HG03175 (cell line): ENCODE results near the gene RAI1.

Experiments
- ATAC-seq: cut with Tn5 transposase; IDR thresholded peaks from one replicate; pipeline ENCODE4 v1.9.1; 2021; ENCODE audit warnings: mild to moderate bottlenecking, moderate library complexity; ENCODE audit not compliant: unreplicated experiment

The RAI1 gene

GRCh38 chr17:17745476-17746455, 64.5 kb downstream of the RAI1 start:
- no peak for ATAC-seq

DNA sequence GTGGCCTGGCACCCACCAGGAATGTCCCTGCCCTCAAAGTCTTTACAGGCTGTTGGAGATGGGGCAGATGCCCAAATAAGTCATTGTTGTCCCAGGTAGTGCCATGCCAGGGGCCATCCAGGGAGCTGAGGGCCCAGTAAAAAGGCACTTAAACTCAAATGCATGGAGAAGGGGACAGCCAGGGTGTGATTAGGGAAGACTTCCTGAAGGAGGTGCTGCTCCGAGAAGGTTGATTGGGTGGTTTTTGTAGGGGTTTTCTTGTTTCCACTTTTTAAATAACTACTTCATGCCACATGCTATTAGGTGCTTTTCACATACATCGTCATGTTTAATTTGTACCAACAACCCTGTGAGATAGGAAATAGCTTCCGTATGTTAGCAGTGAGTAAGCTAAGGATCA, 66.9 kb downstream of the RAI1 start:
- ATAC-seq = no peak

- no peak for ATAC-seq
These were observed 67.3 kb downstream of the RAI1 start for GRCh38 chr17:17748604-17749003.

- ATAC-seq = no peak
These were observed 67.9 kb downstream of the RAI1 start for GRCh38 chr17:17749025-17749772.

DNA sequence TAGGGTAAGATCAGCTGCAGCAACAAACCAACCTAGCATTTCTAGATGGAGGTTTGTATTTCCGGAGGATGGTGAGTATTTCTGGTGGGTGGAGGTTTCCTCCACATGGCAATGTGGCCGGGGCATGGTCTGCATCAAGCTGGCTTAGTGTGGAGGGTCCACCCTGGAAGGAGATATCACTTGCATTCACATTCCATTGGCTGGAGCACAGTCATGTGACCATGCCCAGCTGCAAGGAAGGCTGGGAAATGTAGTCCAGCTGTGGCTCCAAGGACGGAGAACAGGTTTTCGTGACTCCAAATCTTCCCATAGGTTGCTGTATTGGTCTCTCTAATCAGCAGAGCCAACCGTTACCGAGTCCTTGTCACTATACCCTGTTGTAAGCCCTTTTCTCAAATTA, 68.7 kb downstream of the RAI1 start:
- peak; percentile 21 for ATAC-seq

DNA sequence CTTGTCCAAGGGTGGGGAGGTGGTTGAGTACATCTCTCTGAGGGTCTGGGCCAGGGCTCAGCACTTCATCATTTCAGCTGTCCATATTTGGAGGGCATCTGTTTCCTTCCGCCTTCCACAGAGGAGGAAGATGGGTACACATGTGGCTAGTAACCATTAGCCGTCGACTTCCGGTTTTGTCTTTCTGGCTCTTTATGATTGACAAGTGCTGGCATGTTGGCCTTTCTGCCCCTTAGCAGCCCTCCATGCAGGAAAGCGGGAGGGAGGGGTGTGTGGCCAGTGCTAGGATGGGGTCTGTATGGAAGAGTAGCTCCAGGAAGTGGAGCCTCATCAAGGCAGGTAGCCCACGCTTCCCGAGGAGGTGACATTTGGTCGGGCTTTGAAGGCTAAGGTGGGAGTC, 69.6 kb downstream of the RAI1 start:
- peak; percentile 33 for ATAC-seq

DNA sequence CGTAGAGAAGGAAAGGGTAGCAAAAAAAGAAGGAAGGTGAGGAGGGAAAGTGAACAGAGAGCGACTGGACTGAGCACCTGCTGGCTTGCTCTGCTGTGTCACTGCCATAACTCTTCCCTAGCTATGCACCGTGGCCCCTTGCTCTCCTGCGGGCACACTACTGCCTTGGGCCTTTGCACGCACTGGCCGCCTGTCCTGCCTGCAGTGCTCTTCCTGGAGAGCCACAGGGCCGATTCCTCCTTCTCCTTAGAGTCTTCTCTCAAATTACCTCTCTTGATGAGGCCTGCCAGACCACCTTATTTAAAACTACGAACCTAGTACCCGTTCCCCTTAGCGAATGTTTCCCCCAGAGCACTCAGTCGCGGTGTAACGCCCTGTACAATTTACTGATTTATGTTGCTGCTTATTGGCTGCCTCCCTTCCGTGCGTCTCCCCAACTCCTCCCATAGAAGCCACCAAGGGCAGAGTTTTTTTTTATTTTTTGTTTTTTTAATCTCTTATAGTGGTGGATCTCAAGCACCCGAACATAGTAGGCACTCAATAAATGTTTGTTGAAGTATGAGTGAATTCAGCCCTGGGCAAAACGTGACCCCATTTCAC, 70.3 kb downstream of the RAI1 start:
- no peak for ATAC-seq

GRCh38 chr17:17752089-17752820, 71.0 kb downstream of the RAI1 start:
- peak; percentile 80 for ATAC-seq

GRCh38 chr17:17752821-17753321, 71.6 kb downstream of the RAI1 start:
- no peak for ATAC-seq

DNA sequence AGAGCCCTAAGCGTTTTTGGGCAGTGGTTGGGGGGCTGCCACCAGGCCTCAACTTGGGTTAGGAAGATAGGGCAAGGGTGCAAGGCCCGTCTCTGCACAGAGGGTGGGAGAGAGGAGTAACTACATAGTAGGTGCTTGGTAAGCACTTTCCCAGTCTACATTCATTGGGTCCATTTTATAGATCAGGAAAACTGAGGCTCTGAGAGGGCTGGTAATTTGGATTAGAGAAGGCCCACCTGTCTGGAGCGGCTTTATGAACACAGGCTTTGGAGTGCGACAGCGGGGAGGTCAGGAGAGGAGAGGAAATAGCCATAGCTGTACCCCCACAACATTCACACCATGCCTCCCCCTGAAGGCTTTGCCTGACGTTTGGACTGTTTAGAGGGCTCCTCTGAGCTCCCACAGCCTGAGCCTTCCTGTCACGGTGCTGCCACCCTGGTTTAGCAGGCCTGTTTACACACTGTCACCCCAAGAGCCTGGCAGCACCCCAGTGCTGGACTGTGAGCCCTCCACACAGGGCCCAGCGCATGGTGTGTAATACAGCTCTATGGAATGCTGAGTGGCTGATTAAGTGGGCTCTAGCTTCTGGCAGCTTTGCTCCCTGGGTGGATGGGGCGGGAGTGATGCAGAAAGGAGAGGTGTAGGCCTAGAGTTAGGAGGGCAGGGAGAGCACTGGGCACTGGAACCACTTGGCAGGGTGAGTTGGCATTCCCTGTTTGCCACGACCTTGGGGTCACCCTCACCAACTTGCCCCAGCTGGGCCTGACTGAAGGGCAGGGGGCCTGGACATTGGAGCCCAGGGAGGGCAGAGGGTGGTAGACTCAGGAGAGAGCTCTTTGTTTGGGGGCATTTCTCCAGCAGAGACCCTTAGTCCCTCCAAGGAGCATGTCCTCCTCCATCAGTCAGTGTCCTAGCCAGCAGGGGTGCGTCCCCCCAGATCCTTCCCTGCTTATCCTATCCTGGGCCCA, 73.7 kb downstream of the RAI1 start:
- no peak for ATAC-seq

GRCh38 chr17:17755715-17756114, 74.5 kb downstream of the RAI1 start:
- ATAC-seq = no peak

- ATAC-seq = no peak
These were observed 76.1 kb downstream of the RAI1 start for GRCh38 chr17:17757391-17757791.

DNA sequence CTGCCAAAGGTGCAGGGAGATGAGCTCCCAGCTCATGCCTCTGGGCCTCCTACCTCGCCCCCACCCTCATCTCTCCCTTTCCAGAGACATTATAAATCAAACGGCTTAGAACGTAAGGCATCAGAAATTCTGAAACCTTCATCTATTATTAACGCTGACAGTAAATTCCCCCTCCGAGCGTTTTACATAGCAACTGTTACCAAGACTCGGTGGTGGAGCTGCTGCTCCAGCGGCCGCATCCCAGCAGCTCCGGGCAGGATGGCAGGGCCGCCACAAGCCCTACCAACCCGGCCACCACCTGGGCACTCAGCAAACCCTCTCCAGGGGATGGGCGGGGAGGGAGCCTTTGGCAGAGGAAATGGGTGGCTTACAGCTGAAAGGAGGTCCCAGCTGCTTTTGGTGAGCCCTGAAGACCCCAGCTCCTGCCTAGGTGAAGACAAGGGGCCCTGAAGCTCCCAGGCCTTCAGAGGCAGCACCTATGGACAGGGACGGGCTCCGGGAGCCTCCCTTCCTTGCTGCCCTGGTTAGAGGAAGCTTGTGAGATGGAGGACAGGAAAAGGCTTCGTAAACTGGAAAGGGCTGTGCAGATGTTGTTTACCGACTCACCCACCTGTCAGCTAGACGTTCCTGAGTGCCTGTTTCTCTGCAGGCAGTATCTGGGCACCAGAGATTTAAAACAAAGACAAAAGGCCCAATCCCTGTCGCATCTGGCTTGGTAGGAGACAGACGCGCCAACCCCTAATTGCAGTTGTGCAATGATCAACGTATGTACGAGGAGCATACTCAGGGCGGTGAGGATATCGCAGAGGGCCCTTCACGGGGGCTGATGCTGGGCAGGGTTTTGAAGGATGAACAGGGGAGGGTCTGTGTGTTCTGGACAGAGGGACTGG, 76.9 kb downstream of the RAI1 start:
- no peak for ATAC-seq

DNA sequence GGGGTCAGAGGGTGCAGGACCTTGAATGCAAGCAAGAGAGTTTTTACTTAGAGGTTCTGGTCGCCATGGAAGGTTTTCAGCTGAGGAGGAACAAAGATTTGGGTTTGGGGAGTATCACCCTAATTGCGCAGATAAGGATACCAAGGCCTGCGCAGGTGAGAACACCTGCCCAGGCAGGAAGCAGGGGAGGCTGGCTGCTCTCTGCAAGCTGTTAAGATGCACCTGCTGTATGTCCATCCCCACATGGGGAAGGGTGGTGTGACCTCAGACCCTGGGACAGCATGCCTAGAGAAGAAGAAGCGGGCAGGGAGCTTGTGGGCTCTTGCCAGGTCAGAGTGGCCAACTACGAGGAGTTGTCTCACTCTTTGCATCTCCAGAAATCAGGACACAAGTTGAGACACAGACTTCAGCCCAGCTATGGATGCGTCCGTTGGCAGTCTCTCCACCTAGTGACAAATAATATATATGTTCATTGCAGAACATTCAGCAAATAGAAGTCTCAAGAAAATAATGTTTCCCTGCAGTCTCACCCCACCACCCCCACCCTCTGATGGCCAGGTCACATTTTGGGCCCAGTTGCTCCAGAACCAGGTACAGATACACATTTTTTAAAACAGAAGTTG, 77.8 kb downstream of the RAI1 start:
- no peak for ATAC-seq

DNA sequence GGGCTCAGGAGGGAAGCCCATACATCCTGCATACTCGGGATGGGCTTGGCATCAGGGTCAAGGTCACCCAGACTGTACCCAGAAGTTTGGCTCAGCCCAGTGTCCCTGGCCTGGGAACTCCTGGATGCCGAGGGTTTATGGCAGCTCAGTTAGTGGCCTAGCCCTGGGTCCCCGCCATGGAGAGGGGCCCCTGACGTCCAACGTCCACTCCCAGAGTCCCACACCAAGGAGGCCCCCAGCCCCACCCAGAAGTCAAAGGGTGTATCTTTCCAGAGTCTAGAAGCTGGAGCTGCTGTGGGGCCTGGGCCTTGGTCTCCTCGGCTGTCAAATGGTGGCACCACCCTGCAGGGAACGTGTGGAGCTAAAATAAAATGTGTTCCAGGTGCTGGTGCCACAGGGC, 79.1 kb downstream of the RAI1 start:
- no peak for ATAC-seq

GRCh38 chr17:17760872-17761550, 79.8 kb downstream of the RAI1 start:
- ATAC-seq = no peak

GRCh38 chr17:17761894-17762743, 80.9 kb downstream of the RAI1 start:
- no peak for ATAC-seq
